Ovary (tissue), 9 donors: ENCODE measurements around the gene SMAD4. TPM values are rescaled to one million over a fixed set of nuclear protein-coding genes. Genes with fewer than 3 reads are reported as not detected.

Source experiments
- DNase-seq, 5 donors: peaks; one replicate each; pipeline ENCODE4 v3.0.0-alpha.2; 2019 to 2020
- H3K27ac ChIP-seq, 2 donors: fragments of 200-600 bp; one replicate each; pipeline versions ENCODE4 v1.5.1 to v1.8.0; 2019 to 2022
- H3K27me3 ChIP-seq: fragments of 200-600 bp; one replicate; pipeline ENCODE4 v1.8.0; 2022
- H3K36me3 ChIP-seq: fragments of 200-600 bp; sonication (generic); one replicate; pipeline ENCODE4 v1.5.1; 2019
- H3K4me1 ChIP-seq: one replicate; pipeline ENCODE4 v1.8.1; 2013; ENCODE audit warnings: mild to moderate bottlenecking, moderate library complexity; ENCODE audit not compliant: insufficient read depth
- H3K4me3 ChIP-seq: fragments of 200-600 bp; sonication (generic); one replicate; pipeline ENCODE4 v1.5.1; 2017
- H3K9me3 ChIP-seq, 2 donors: fragments of 200-600 bp in 1 of 2; sonication (generic) in 1 of 2; one replicate each; pipeline versions ENCODE4 v1.5.1 to v1.8.1; 2013 to 2019; ENCODE audit warnings: mild to moderate bottlenecking in 1 of 2, moderate library complexity in 1 of 2
- CTCF ChIP-seq, 3 donors: fragments of 450-650 bp in 2 of 3; fragments of 200-600 bp in 1 of 3; IDR thresholded peaks; one replicate each; pipeline versions ENCODE4 v1.5.1 to v1.8.0; 2016 to 2022; ENCODE audit warnings: antibody characterized with exemption in 3 of 3, mild to moderate bottlenecking in 1 of 3
- EP300 ChIP-seq: sonication (generic); formaldehyde crosslinking; IDR thresholded peaks from one replicate; pipeline ENCODE4 v1.6.1; 2017; ENCODE audit warnings: antibody characterized with exemption
- POLR2A ChIP-seq: fragments of 450-650 bp; IDR thresholded peaks from one replicate; pipeline ENCODE4 v1.6.1; 2017; ENCODE audit warnings: antibody characterized with exemption, mild to moderate bottlenecking, moderate library complexity
- WGBS, 3 donors: extraction: QIAGEN DNeasy Blood & Tissue Kit in 1 of 3; methylation state at CpG; one replicate each; pipeline versions ENCODE4 v1.1.5 to v1.1.7; 2013 to 2017; 5-methylcytosine and 5-hydroxymethylcytosine counted together
- intact Hi-C, 4 donors: fragments of 100-400 bp; cut with DNase I; formaldehyde crosslinking; loops; one replicate each; pipeline versions ENCODE4 v1.11.0 to v1.15.1; 2022 to 2023
- polyA plus RNA-seq, 2 donors: library from polyadenylated mRNA; stranded (reverse); fragments of 200-250 nt in 1 of 2; fragments of 350-450 nt in 1 of 2; fragmentation: Illumina TruSeq in 1 of 2; extraction: RNeasy Lipid Tissue Mini Kit (QIAGEN cat#74804) in 1 of 2; gene quantifications; one replicate each; pipeline ENCODE4 v1.2.3, GENCODE V29; 2013 to 2014
- total RNA-seq, 7 donors: library from RNA; depleted of rRNA in 2 of 7; stranded (reverse); fragments of >200 nt in 2 of 7; fragmentation: NEBNext Ultra II Directional in 3 of 7; extraction: Animal tissue kit (Norgen Biotek cat#: 25700) in 3 of 7; gene quantifications; one replicate each; pipeline versions ENCODE4 v1.1.0 to v1.2.4, GENCODE V29; 2016 to 2023
- donor health status: DM: no; HTN: no; CAD: no; lungs with moderate emphysema.
- donor health status: DM: no; HTN: no; CAD: no.
- donor health status: Bipolar disorder and iron deficiency.
- donor health status: DM: yes; HTN: yes; CAD: no.
- donor health status: DM: no; HTN: no; CAD: no.
- donor health status: DM: yes; HTN: yes; CAD: no.

Gene SMAD4
- total and polyA plus RNA-seq, 9 donors, result 38.5 to 159 (median 125) TPM

GRCh38 chr18:51127664-51128063 is 97.7 kb downstream of the SMAD4 start:
- WGBS, 3 donors, result 23 to 40% (median 25%) methylated on average over 3 of the region's 3 CpGs
- intact Hi-C loops, result no loop called here
- Histone ChIP-seq H3K36me3 (no peaks in the 10 kb centered on the region), H3K27ac (no peak overlapping the region), H3K9me3 (no peaks in the 10 kb centered on the region), H3K4me1 (no peaks in the 10 kb centered on the region), H3K27me3 (no peaks in the 10 kb centered on the region), H3K4me3 (no peak overlapping the region)
- no peak for TF ChIP-seq CTCF (IDR thresholded peaks at IDR 0.05)
- no peak for TF ChIP-seq POLR2A
- TF ChIP-seq EP300, result no peak
- no peak for DNase-seq

DNA sequence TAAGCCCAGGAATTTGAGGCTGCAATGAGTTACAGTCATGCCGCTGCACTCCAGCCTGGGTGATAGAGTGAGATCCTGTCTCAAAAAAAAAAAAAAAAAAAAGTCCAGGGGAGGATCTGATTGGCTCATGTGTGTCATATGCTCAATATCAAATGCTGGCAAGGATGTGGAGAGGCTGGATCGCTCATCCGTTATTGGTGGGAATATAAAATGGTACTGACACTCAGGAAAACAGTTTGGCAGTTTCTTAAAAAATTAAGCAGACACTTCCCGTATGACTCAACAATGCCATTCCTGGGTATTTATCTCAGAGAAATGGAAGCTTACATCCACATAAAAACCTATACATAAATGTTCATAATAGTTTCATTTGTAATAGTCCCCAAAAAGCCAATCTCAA is 98.5 kb downstream of the SMAD4 start:
- Histone ChIP-seq H3K27me3 (no peaks in the 10 kb centered on the region), H3K4me3 (no peak overlapping the region), H3K36me3 (no peaks in the 10 kb centered on the region), H3K9me3 (no peaks in the 10 kb centered on the region), H3K4me1 (no peaks in the 10 kb centered on the region), H3K27ac (no peak overlapping the region)
- no peak for TF ChIP-seq CTCF (IDR thresholded peaks at IDR 0.05)
- no peak for TF ChIP-seq POLR2A
- no peak for TF ChIP-seq EP300
- DNase-seq, result no peak
- intact Hi-C loops, result no loop called here
- WGBS, 3 donors, result 79 to 84% (median 80%) methylated on average over 4 of the region's 4 CpGs

GRCh38 chr18:51132256-51132935 is 102.4 kb downstream of the SMAD4 start:
- WGBS, 3 donors, result 64 to 76% (median 67%) methylated on average over 6 of the region's 6 CpGs
- H3K27me3 ChIP-seq, result no peaks in the 10 kb centered on the region
- no peaks in the 10 kb centered on the region for H3K9me3 ChIP-seq
- H3K27ac ChIP-seq, result no peak overlapping the region
- H3K4me3 ChIP-seq, result no peak overlapping the region
- TF ChIP-seq POLR2A, result no peak
- no peak for TF ChIP-seq CTCF (IDR thresholded peaks at IDR 0.05)
- TF ChIP-seq EP300, result no peak
- no peaks in the 10 kb centered on the region for H3K36me3 ChIP-seq
- no peaks in the 10 kb centered on the region for H3K4me1 ChIP-seq
- no peak for DNase-seq
- intact Hi-C loops, result no loop called here

GRCh38 chr18:51133580-51134160 is 103.7 kb downstream of the SMAD4 start:
- no peaks in the 10 kb centered on the region for H3K9me3 ChIP-seq
- TF ChIP-seq POLR2A (no peak), CTCF (IDR thresholded peaks at IDR 0.05) (no peak), EP300 (no peak)
- intact Hi-C loops, result no loop called here
- H3K4me3 ChIP-seq, result no peak overlapping the region
- 64 to 71% (median 65%) methylated on average over 12 of the region's 12 CpGs for WGBS, 3 donors
- no peaks in the 10 kb centered on the region for H3K4me1 ChIP-seq
- no peak for DNase-seq
- no peak overlapping the region for H3K27ac ChIP-seq
- H3K36me3 ChIP-seq, result no peaks in the 10 kb centered on the region
- no peaks in the 10 kb centered on the region for H3K27me3 ChIP-seq

Other genes with a start within 250 kb of the SMAD4 start
- gene MRO, start 210.2 kb upstream of the SMAD4 start, total RNA-seq, result 10 to 100 TPM in 1 of 7 donors, 1 to 10 TPM in 6; 1.1 to 10.6 (median 3.2) TPM
- gene MRO, start 210.2 kb upstream of the SMAD4 start, polyA plus RNA-seq, result 100 to 1,000 TPM in 1 of 2 donors, under 1 TPM in 1; 0.73 to 238 TPM
- gene ME2, start 151.1 kb upstream of the SMAD4 start, total RNA-seq, result 10 to 100 TPM; 25.1 to 39.3 (median 31.8) TPM
- gene ME2, start 151.1 kb upstream of the SMAD4 start, polyA plus RNA-seq, result 10 to 100 TPM; 15.6 to 66.2 TPM
- gene ELAC1, start 62.2 kb upstream of the SMAD4 start, total RNA-seq, result 10 to 100 TPM in 2 of 7 donors, 1 to 10 TPM in 5; 2.5 to 14.3 (median 6.4) TPM
- 1 to 10 TPM; 5.2 to 6.8 TPM for gene ELAC1, start 62.2 kb upstream of the SMAD4 start, polyA plus RNA-seq
- gene MEX3C, start 167.5 kb downstream of the SMAD4 start, total RNA-seq, result 10 to 100 TPM; 21.6 to 47.4 (median 33.0) TPM
- gene MEX3C, start 167.5 kb downstream of the SMAD4 start, polyA plus RNA-seq, result 10 to 100 TPM; 18.1 to 40.5 TPM